Breast epithelium (tissue), 4 donors: ENCODE results near the gene BTBD19. TPM values are rescaled to one million over a fixed set of nuclear protein-coding genes. Genes with fewer than 3 reads are reported as not detected.
A peak's percentile ranks its signal among the peaks of the same experiment; 100 is the strongest.

Experiments used
- DNase-seq, 2 donors: peaks; one replicate each; pipeline ENCODE4 v3.0.0-alpha.2; 2019; ENCODE audit warnings: low spot score in 2 of 2
- H3K27ac ChIP-seq, 2 donors: fragments of 200-600 bp; sonication (generic) in 1 of 2; one replicate each; pipeline ENCODE4 v1.5.1; 2016 to 2019; ENCODE audit warnings: mild to moderate bottlenecking in 1 of 2
- H3K27me3 ChIP-seq, 2 donors: fragments of 200-600 bp; sonication (generic) in 1 of 2; one replicate each; pipeline versions ENCODE4 v1.5.1 to v1.6.0; 2017 to 2019; ENCODE audit warnings: control low read depth in 1 of 2, mild to moderate bottlenecking in 1 of 2
- H3K36me3 ChIP-seq: fragments of 200-600 bp; one replicate; pipeline ENCODE4 v1.5.1; 2019
- H3K4me1 ChIP-seq, 2 donors: fragments of 200-600 bp; sonication (generic); one replicate each; pipeline ENCODE4 v1.5.1; 2016 to 2019; ENCODE audit warnings: control low read depth in 1 of 2
- H3K4me3 ChIP-seq, 3 donors: fragments of 200-600 bp; sonication (generic); 1 replicate in 2 of 3; 2 replicates in 1 of 3; pipeline ENCODE4 v1.5.1; 2016 to 2019; ENCODE audit warnings: mild to moderate bottlenecking in 3 of 3, moderate library complexity in 2 of 3
- H3K9me3 ChIP-seq, 2 donors: fragments of 200-600 bp; sonication (generic) in 1 of 2; one replicate each; pipeline ENCODE4 v1.5.1; 2016 to 2019; ENCODE audit warnings: control low read depth in 1 of 2
- CTCF ChIP-seq, 3 donors: fragments of 450-650 bp; IDR thresholded peaks; one replicate each; pipeline ENCODE4 v1.5.1; 2016 to 2017; ENCODE audit warnings: antibody characterized with exemption in 3 of 3, mild to moderate bottlenecking in 3 of 3, moderate library complexity in 3 of 3
- POLR2A ChIP-seq: fragments of 450-650 bp; IDR thresholded peaks from one replicate; pipeline ENCODE4 v1.6.1; 2016; ENCODE audit warnings: antibody characterized with exemption, mild to moderate bottlenecking, moderate library complexity
- POLR2AphosphoS5 ChIP-seq, 3 donors: sonication (generic); formaldehyde crosslinking; IDR thresholded peaks; one replicate each; pipeline ENCODE4 v1.6.1; 2017; ENCODE audit warnings: antibody characterized with exemption in 3 of 3
- intact Hi-C: fragments of 100-400 bp; cut with DNase I; formaldehyde crosslinking; loops from one replicate; pipeline ENCODE4 v1.15.1; 2023; ENCODE audit warnings: low total_unique reads
- total RNA-seq, 3 donors: library from RNA; depleted of rRNA; stranded (reverse); fragments of >200 nt; gene quantifications; one replicate each; pipeline ENCODE4 v1.1.0, GENCODE V29; 2016

BTBD19 gene
- total RNA-seq, 3 donors from 2014 or later = 3.8 to 7.0 (median 6.9) TPM

- no peaks in the 10 kb centered on the region for H3K27me3 ChIP-seq
- H3K4me1 ChIP-seq = no peaks in the 10 kb centered on the region
- intact Hi-C loops = no loop called here
- H3K27ac ChIP-seq = no peak overlapping the region
- TF ChIP-seq POLR2AphosphoS5 (IDR thresholded peaks at IDR 0.05) (no peak), POLR2A (no peak), CTCF (IDR thresholded peaks at IDR 0.05) (no peak)
- H3K36me3 ChIP-seq = no peaks in the 10 kb centered on the region
- no peak for DNase-seq
- no peaks in the 10 kb centered on the region for H3K9me3 ChIP-seq
- no peak overlapping the region for H3K4me3 ChIP-seq
Observed at GRCh38 chr1:44857446-44857845, 49.1 kb downstream of the BTBD19 start.

DNA sequence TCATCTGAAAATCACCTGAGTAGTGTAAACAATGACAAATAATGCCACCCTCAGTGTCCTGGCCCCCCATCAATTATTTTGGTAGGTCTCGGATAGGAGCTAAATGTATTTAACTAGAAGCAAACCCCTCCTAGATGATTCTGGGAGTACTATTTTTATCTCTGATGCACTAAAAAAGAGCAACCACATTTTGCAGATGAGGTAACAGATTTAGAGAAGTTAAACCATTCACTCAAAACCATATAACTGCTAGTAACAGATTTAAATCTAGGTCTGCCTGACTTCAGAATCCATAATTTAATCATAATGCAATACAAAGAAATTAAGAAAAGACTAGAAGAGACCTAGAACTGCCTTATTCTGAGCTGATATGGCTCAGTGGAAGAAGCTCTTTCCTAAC, 52.0 kb downstream of the BTBD19 start:
- Histone ChIP-seq H3K27ac (no peak overlapping the region), H3K9me3 (no peaks in the 10 kb centered on the region), H3K4me3 (no peak overlapping the region), H3K4me1 (no peaks in the 10 kb centered on the region), H3K36me3 (no peaks in the 10 kb centered on the region), H3K27me3 (no peaks in the 10 kb centered on the region)
- TF ChIP-seq CTCF (IDR thresholded peaks at IDR 0.05) = no peak
- no peak for TF ChIP-seq POLR2A
- TF ChIP-seq POLR2AphosphoS5 (IDR thresholded peaks at IDR 0.05) = no peak
- intact Hi-C loops = no loop called here
- no peak for DNase-seq

- H3K27me3 ChIP-seq = no peaks in the 10 kb centered on the region
Observed at GRCh38 chr1:44860891-44861425, 52.6 kb downstream of the BTBD19 start.

GRCh38 chr1:44862829-44863401, 54.6 kb downstream of the BTBD19 start:
- H3K36me3 ChIP-seq = peaks cover 5% of the 10 kb centered on the region
- no peak for TF ChIP-seq CTCF (IDR thresholded peaks at IDR 0.05)
- no peak for TF ChIP-seq POLR2A
- no peak for TF ChIP-seq POLR2AphosphoS5 (IDR thresholded peaks at IDR 0.05)
- intact Hi-C loops = no loop called here
- H3K4me3 ChIP-seq = no peak overlapping the region
- H3K27ac ChIP-seq = peak overlapping the region in 1 of 2 donors; percentile 11
- no peak for DNase-seq
- no peaks in the 10 kb centered on the region for H3K4me1 ChIP-seq
- no peaks in the 10 kb centered on the region for H3K9me3 ChIP-seq
- H3K27me3 ChIP-seq = no peaks in the 10 kb centered on the region

More at GRCh38 chr1:44860891-44861425, 52.6 kb downstream of the BTBD19 start:
- H3K4me1 ChIP-seq = no peaks in the 10 kb centered on the region
- no peaks in the 10 kb centered on the region for H3K36me3 ChIP-seq
- no peak overlapping the region for H3K4me3 ChIP-seq
- peak overlapping the region in 1 of 2 donors; percentile 25 for H3K27ac ChIP-seq
- TF ChIP-seq CTCF (IDR thresholded peaks at IDR 0.05) = no peak
- TF ChIP-seq POLR2A = no peak
- no peak for TF ChIP-seq POLR2AphosphoS5 (IDR thresholded peaks at IDR 0.05)
- no peak for DNase-seq
- intact Hi-C loops = no loop called here
- no peaks in the 10 kb centered on the region for H3K9me3 ChIP-seq

Other genes starting within 250 kb of the BTBD19 start
- gene TMEM53, start 134.0 kb upstream of the BTBD19 start, total RNA-seq = 1 to 10 TPM; 8.3 to 9.4 (median 9.2) TPM
- gene ARMH1, start 133.8 kb upstream of the BTBD19 start, total RNA-seq = 1 to 10 TPM; 1.8 to 3.8 (median 2.9) TPM
- not detected for gene RNU5D-1, start 77.4 kb upstream of the BTBD19 start, total RNA-seq
- gene KIF2C, start 68.7 kb upstream of the BTBD19 start, total RNA-seq = 1 to 10 TPM in 1 of 3 donors, under 1 TPM in 2; 0.73 to 2.6 (median 0.98) TPM
- gene RPS8, start 33.0 kb upstream of the BTBD19 start, total RNA-seq = 1,000 to 10,000 TPM; 2,158 to 3,355 (median 2,591) TPM
- gene BEST4, start 20.4 kb upstream of the BTBD19 start, total RNA-seq = under 1 TPM in 2 of 3 donors, not detected in 1; 0.15 to 0.66 TPM
- 10 to 100 TPM; 13.6 to 29.0 (median 21.6) TPM for gene PLK3, start 8.1 kb upstream of the BTBD19 start, total RNA-seq
- gene DYNLT4, start 1.2 kb upstream of the BTBD19 start, total RNA-seq = 1 to 10 TPM in 2 of 3 donors, under 1 TPM in 1; 0.80 to 2.0 (median 1.3) TPM
- 1 to 10 TPM in 2 of 3 donors, under 1 TPM in 1; 0.32 to 2.2 (median 1.3) TPM for gene PTCH2, start 34.7 kb downstream of the BTBD19 start, total RNA-seq
- 10 to 100 TPM; 26.9 to 28.8 (median 28.8) TPM for gene EIF2B3, start 178.1 kb downstream of the BTBD19 start, total RNA-seq
- gene HECTD3, start 202.8 kb downstream of the BTBD19 start, total RNA-seq = 10 to 100 TPM; 32.8 to 45.8 (median 33.4) TPM
- gene UROD, start 203.7 kb downstream of the BTBD19 start, total RNA-seq = 100 to 1,000 TPM in 1 of 3 donors, 10 to 100 TPM in 2; 74.1 to 115 (median 77.1) TPM